ENCODE measurements around the gene GLMN.
"Not testable (repeated sequence)": the region's sequence is repeated elsewhere in the genome, so short reads cannot be mapped to it uniquely, and the experiment has no call there.

Gene GLMN

GRCh38 chr1:92274939-92275338, 23.8 kb downstream of the GLMN start:
- peak in 1 of 2 donors; percentile 37 for DNase-seq (ENCODE audit: low read depth in 2 of 2)
- TF ChIP-seq CTCF (IDR thresholded peaks at IDR 0.05; ENCODE audit: low read depth, low read length): no peak

GRCh38 chr1:92273039-92273438, 25.7 kb downstream of the GLMN start:
- TF ChIP-seq CTCF (IDR thresholded peaks at IDR 0.05; ENCODE audit: low read depth, low read length): no peak
- no peak for DNase-seq (ENCODE audit: low read depth in 2 of 2)

More at GRCh38 chr1:92274939-92275338, 23.8 kb downstream of the GLMN start:
- H3K4me3 ChIP-seq (replicated peaks in 1 of 2; ENCODE audit: low read depth in 2 of 2, low read length in 2 of 2): no peak overlapping the region

GRCh38 chr1:92262516-92262915, 36.3 kb downstream of the GLMN start:
- TF ChIP-seq CTCF (IDR thresholded peaks at IDR 0.05; ENCODE audit: low read depth, low read length): no peak
- no peak overlapping the region for H3K4me3 ChIP-seq (replicated peaks in 1 of 2; ENCODE audit: low read depth in 2 of 2, low read length in 2 of 2)
- peak; percentile 18 to 69 for DNase-seq (ENCODE audit: low read depth in 2 of 2)

More at GRCh38 chr1:92273039-92273438, 25.7 kb downstream of the GLMN start:
- H3K4me3 ChIP-seq (replicated peaks in 1 of 2; ENCODE audit: low read depth in 2 of 2, low read length in 2 of 2): no peak overlapping the region

GRCh38 chr1:92259350-92259749, 39.4 kb downstream of the GLMN start:
- no peak overlapping the region for H3K4me3 ChIP-seq (replicated peaks in 1 of 2; ENCODE audit: low read depth in 2 of 2, low read length in 2 of 2)
- TF ChIP-seq CTCF (IDR thresholded peaks at IDR 0.05; ENCODE audit: low read depth, low read length): no peak
- DNase-seq (ENCODE audit: low read depth in 2 of 2): peak in 1 of 2 donors; percentile 68

GRCh38 chr1:92254714-92255113, 44.1 kb downstream of the GLMN start:
- H3K4me3 ChIP-seq (replicated peaks in 1 of 2; ENCODE audit: low read depth in 2 of 2, low read length in 2 of 2); DNase-seq (ENCODE audit: low read depth in 2 of 2): not testable (repeated sequence)

GRCh38 chr1:92244376-92244775, 54.4 kb downstream of the GLMN start:
- no peak for TF ChIP-seq CTCF (IDR thresholded peaks at IDR 0.05; ENCODE audit: low read depth, low read length)
- DNase-seq (ENCODE audit: low read depth in 2 of 2): peak; percentile 6 to 55
- H3K4me3 ChIP-seq (replicated peaks in 1 of 2; ENCODE audit: low read depth in 2 of 2, low read length in 2 of 2): no peak overlapping the region

- DNase-seq (ENCODE audit: low read depth in 2 of 2): no peak
- H3K4me3 ChIP-seq (replicated peaks in 1 of 2; ENCODE audit: low read depth in 2 of 2, low read length in 2 of 2): no peak overlapping the region
- no peak for TF ChIP-seq CTCF (IDR thresholded peaks at IDR 0.05; ENCODE audit: low read depth, low read length)
These were observed 58.8 kb downstream of the GLMN start for GRCh38 chr1:92240034-92240433.

All from cardiac fibroblast (primary cell).